ENCODE measurements around the gene LMF2.

The LMF2 gene

GRCh38 chr22:50523458-50523805 is 15.9 kb upstream of the LMF2 start:
- no peaks in the 10 kb centered on the region for H3K9me3 ChIP-seq (ENCODE audit: control insufficient read depth, low read length)
- H3K4ac ChIP-seq (ENCODE audit: low read depth in 1 of 2, low read length in 2 of 2), result peak overlapping the region in 1 of 2 experiments; percentile 24
- 94% methylated on average over 16 of the region's 16 CpGs for WGBS
- peaks cover 26% of the 10 kb centered on the region for H3K4me1 ChIP-seq (ENCODE audit: control insufficient read depth, insufficient read depth, low read depth, low read length)
- no peaks in the 10 kb centered on the region for H3K27me3 ChIP-seq (ENCODE audit: control insufficient read depth in 1 of 2, insufficient read depth in 1 of 2, low read length in 2 of 2)
- H3K18ac ChIP-seq (ENCODE audit: low read depth in 1 of 2, low read length in 2 of 2), result no peak overlapping the region
- H3K4me3 ChIP-seq (ENCODE audit: insufficient read depth in 1 of 2, low read depth in 1 of 2, low read length in 2 of 2), result no peak overlapping the region
- H3K27ac ChIP-seq (ENCODE audit: low read length, poor library complexity, severe bottlenecking), result no peak overlapping the region
- H3K4me2 ChIP-seq (ENCODE audit: low read length, poor library complexity, severe bottlenecking), result no peak overlapping the region
- no peak overlapping the region for H2BK12ac ChIP-seq (ENCODE audit: low read length in 2 of 2)
- no peak for DNase-seq
- H2AFZ ChIP-seq (ENCODE audit: low read depth, low read length), result no peak overlapping the region
- no peak overlapping the region for H4K91ac ChIP-seq (ENCODE audit: low read length)
- no peak overlapping the region for H4K8ac ChIP-seq (ENCODE audit: low read length)
- H3K14ac ChIP-seq (ENCODE audit: low read length in 2 of 2), result no peak overlapping the region
- H2BK15ac ChIP-seq (ENCODE audit: low read depth, poor library complexity, severe bottlenecking), result no peak overlapping the region
- no peak overlapping the region for H3K23ac ChIP-seq (ENCODE audit: low read length in 2 of 2)
- peaks cover 46 to 48% of the 10 kb centered on the region in 2 experiments for H3K36me3 ChIP-seq (ENCODE audit: control insufficient read depth in 1 of 2, insufficient read depth in 2 of 2, low read depth in 1 of 2, low read length in 2 of 2)
- H2BK120ac ChIP-seq (ENCODE audit: low read depth, low read length), result no peak overlapping the region
- H2AK5ac ChIP-seq (ENCODE audit: low read length, severe bottlenecking), result no peak overlapping the region
- peak overlapping the region; percentile 94 for H3K9ac ChIP-seq (ENCODE audit: low read length)
- H2BK5ac ChIP-seq (ENCODE audit: low read depth, low read length, poor library complexity, severe bottlenecking), result no peak overlapping the region
- H3K79me1 ChIP-seq (replicated peaks; ENCODE audit: low read length, poor library complexity, severe bottlenecking), result peaks cover 29% of the 10 kb centered on the region

- Histone ChIP-seq H4K91ac (ENCODE audit: low read length) (no peak overlapping the region), H3K27ac (ENCODE audit: low read length, poor library complexity, severe bottlenecking) (no peak overlapping the region), H2BK15ac (ENCODE audit: low read depth, poor library complexity, severe bottlenecking) (no peak overlapping the region), H3K23ac (ENCODE audit: low read length in 2 of 2) (no peak overlapping the region), H3K14ac (ENCODE audit: low read length in 2 of 2) (no peak overlapping the region), H3K9ac (ENCODE audit: low read length) (no peak overlapping the region), H3K4me3 (ENCODE audit: insufficient read depth in 1 of 2, low read depth in 1 of 2, low read length in 2 of 2) (no peak overlapping the region), H3K18ac (ENCODE audit: low read depth in 1 of 2, low read length in 2 of 2) (no peak overlapping the region), H4K8ac (ENCODE audit: low read length) (no peak overlapping the region), H2AFZ (ENCODE audit: low read depth, low read length) (no peak overlapping the region), H3K9me3 (ENCODE audit: control insufficient read depth, low read length) (no peaks in the 10 kb centered on the region), H3K4ac (ENCODE audit: low read depth in 1 of 2, low read length in 2 of 2) (no peak overlapping the region), H2BK12ac (ENCODE audit: low read length in 2 of 2) (no peak overlapping the region), H3K27me3 (ENCODE audit: control insufficient read depth in 1 of 2, insufficient read depth in 1 of 2, low read length in 2 of 2) (no peaks in the 10 kb centered on the region), H2AK5ac (ENCODE audit: low read length, severe bottlenecking) (no peak overlapping the region), H2BK120ac (ENCODE audit: low read depth, low read length) (no peak overlapping the region), H2BK5ac (ENCODE audit: low read depth, low read length, poor library complexity, severe bottlenecking) (no peak overlapping the region), H3K36me3 (ENCODE audit: control insufficient read depth in 1 of 2, insufficient read depth in 2 of 2, low read depth in 1 of 2, low read length in 2 of 2) (peaks cover 51 to 53% of the 10 kb centered on the region in 2 experiments), H3K79me1 (replicated peaks; ENCODE audit: low read length, poor library complexity, severe bottlenecking) (peaks cover 30% of the 10 kb centered on the region), H3K4me2 (ENCODE audit: low read length, poor library complexity, severe bottlenecking) (no peak overlapping the region), H3K4me1 (ENCODE audit: control insufficient read depth, insufficient read depth, low read depth, low read length) (peaks cover 26% of the 10 kb centered on the region)
- 94% methylated on average over 22 of the region's 22 CpGs for WGBS
- no peak for DNase-seq
These were observed 15.4 kb upstream of the LMF2 start for GRCh38 chr22:50522806-50523438.

- Histone ChIP-seq H2BK15ac (ENCODE audit: low read depth, poor library complexity, severe bottlenecking) (no peak overlapping the region), H4K91ac (ENCODE audit: low read length) (no peak overlapping the region)
These were observed 14.8 kb upstream of the LMF2 start for GRCh38 chr22:50522208-50522805.

GRCh38 chr22:50521710-50522109 is 14.2 kb upstream of the LMF2 start:
- Histone ChIP-seq H3K27me3 (ENCODE audit: control insufficient read depth in 1 of 2, insufficient read depth in 1 of 2, low read length in 2 of 2) (no peaks in the 10 kb centered on the region), H3K9ac (ENCODE audit: low read length) (no peak overlapping the region), H3K79me1 (replicated peaks; ENCODE audit: low read length, poor library complexity, severe bottlenecking) (peaks cover 41% of the 10 kb centered on the region), H3K36me3 (ENCODE audit: control insufficient read depth in 1 of 2, insufficient read depth in 2 of 2, low read depth in 1 of 2, low read length in 2 of 2) (peaks cover 62 to 65% of the 10 kb centered on the region in 2 experiments), H4K8ac (ENCODE audit: low read length) (no peak overlapping the region), H4K91ac (ENCODE audit: low read length) (no peak overlapping the region), H2BK12ac (ENCODE audit: low read length in 2 of 2) (no peak overlapping the region), H3K9me3 (ENCODE audit: control insufficient read depth, low read length) (no peaks in the 10 kb centered on the region), H2BK120ac (ENCODE audit: low read depth, low read length) (no peak overlapping the region), H3K27ac (ENCODE audit: low read length, poor library complexity, severe bottlenecking) (no peak overlapping the region), H3K23ac (ENCODE audit: low read length in 2 of 2) (no peak overlapping the region), H2AK5ac (ENCODE audit: low read length, severe bottlenecking) (no peak overlapping the region), H2BK5ac (ENCODE audit: low read depth, low read length, poor library complexity, severe bottlenecking) (no peak overlapping the region), H3K4me3 (ENCODE audit: insufficient read depth in 1 of 2, low read depth in 1 of 2, low read length in 2 of 2) (no peak overlapping the region), H3K18ac (ENCODE audit: low read depth in 1 of 2, low read length in 2 of 2) (no peak overlapping the region), H3K4me2 (ENCODE audit: low read length, poor library complexity, severe bottlenecking) (no peak overlapping the region), H3K4me1 (ENCODE audit: control insufficient read depth, insufficient read depth, low read depth, low read length) (peaks cover 19% of the 10 kb centered on the region), H3K4ac (ENCODE audit: low read depth in 1 of 2, low read length in 2 of 2) (no peak overlapping the region), H2AFZ (ENCODE audit: low read depth, low read length) (no peak overlapping the region), H2BK15ac (ENCODE audit: low read depth, poor library complexity, severe bottlenecking) (no peak overlapping the region), H3K14ac (ENCODE audit: low read length in 2 of 2) (no peak overlapping the region)
- no peak for DNase-seq
- WGBS, result 99% methylated on average over 10 of the region's 10 CpGs

More at GRCh38 chr22:50522208-50522805, 14.8 kb upstream of the LMF2 start:
- Histone ChIP-seq H2BK5ac (ENCODE audit: low read depth, low read length, poor library complexity, severe bottlenecking) (no peak overlapping the region), H3K14ac (ENCODE audit: low read length in 2 of 2) (no peak overlapping the region), H2BK120ac (ENCODE audit: low read depth, low read length) (no peak overlapping the region), H2BK12ac (ENCODE audit: low read length in 2 of 2) (no peak overlapping the region), H3K79me1 (replicated peaks; ENCODE audit: low read length, poor library complexity, severe bottlenecking) (peaks cover 36% of the 10 kb centered on the region), H3K4me2 (ENCODE audit: low read length, poor library complexity, severe bottlenecking) (no peak overlapping the region), H3K23ac (ENCODE audit: low read length in 2 of 2) (no peak overlapping the region), H3K27ac (ENCODE audit: low read length, poor library complexity, severe bottlenecking) (no peak overlapping the region), H3K9me3 (ENCODE audit: control insufficient read depth, low read length) (no peaks in the 10 kb centered on the region), H3K27me3 (ENCODE audit: control insufficient read depth in 1 of 2, insufficient read depth in 1 of 2, low read length in 2 of 2) (no peaks in the 10 kb centered on the region), H3K36me3 (ENCODE audit: control insufficient read depth in 1 of 2, insufficient read depth in 2 of 2, low read depth in 1 of 2, low read length in 2 of 2) (peaks cover 57 to 59% of the 10 kb centered on the region in 2 experiments), H2AFZ (ENCODE audit: low read depth, low read length) (no peak overlapping the region), H3K18ac (ENCODE audit: low read depth in 1 of 2, low read length in 2 of 2) (no peak overlapping the region), H4K8ac (ENCODE audit: low read length) (no peak overlapping the region), H2AK5ac (ENCODE audit: low read length, severe bottlenecking) (no peak overlapping the region), H3K9ac (ENCODE audit: low read length) (no peak overlapping the region), H3K4me3 (ENCODE audit: insufficient read depth in 1 of 2, low read depth in 1 of 2, low read length in 2 of 2) (no peak overlapping the region), H3K4ac (ENCODE audit: low read depth in 1 of 2, low read length in 2 of 2) (no peak overlapping the region), H3K4me1 (ENCODE audit: control insufficient read depth, insufficient read depth, low read depth, low read length) (peaks cover 23% of the 10 kb centered on the region)
- WGBS, result 98% methylated on average over 14 of the region's 15 CpGs
- no peak for DNase-seq

All from mesenchymal stem cell (in vitro differentiated cells and primary cell).